ENCODE measurements around the gene ATP1A1. TPM values are rescaled to one million over a fixed set of nuclear protein-coding genes. Genes with fewer than 3 reads are reported as not detected.

ATP1A1 gene
- total and polyA plus RNA-seq, 2 donors, result 66.4 to 146 TPM

DNA sequence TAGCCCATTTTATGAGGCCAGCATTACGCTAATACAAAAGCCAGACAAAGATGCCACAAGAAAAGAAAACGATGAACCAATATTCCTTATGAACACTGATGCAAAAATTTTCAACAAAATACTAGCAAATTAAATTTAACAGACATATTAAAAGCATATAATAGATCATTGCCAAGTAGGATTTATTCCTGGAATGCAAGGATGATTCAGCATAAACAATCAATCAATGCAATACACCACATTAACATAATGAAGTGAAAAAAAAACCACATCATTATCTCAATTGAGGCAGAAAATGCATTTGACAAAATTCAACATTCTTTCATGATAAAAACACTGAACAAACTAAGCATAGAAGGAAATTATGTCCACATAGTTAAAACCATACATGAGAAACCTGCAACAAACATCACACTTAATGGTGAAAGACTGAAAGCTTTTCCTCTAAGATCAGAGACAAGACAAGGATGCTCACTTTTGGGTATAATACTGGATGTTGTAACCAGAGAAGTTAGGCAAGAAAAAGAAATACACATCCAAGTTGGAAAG, 22.9 kb upstream of the ATP1A1 start:
- 96% methylated on average over 2 of the region's 2 CpGs for WGBS
- no peaks in the 10 kb centered on the region for H3K9me3 ChIP-seq (ENCODE audit: control insufficient read depth in 2 of 2, insufficient read depth in 1 of 2, low read length in 1 of 2)
- H3K27me3 ChIP-seq (ENCODE audit: control insufficient read depth in 2 of 2, insufficient read depth in 1 of 2, low read length in 1 of 2), result no peaks in the 10 kb centered on the region
- H3K4me3 ChIP-seq (ENCODE audit: low read length in 2 of 2), result no peak overlapping the region
- no peak for DNase-seq (ENCODE audit: low read depth in 6 of 9, low spot score in 9 of 9)
- peaks cover 7 to 24% of the 10 kb centered on the region in 2 donors for H3K4me1 ChIP-seq (ENCODE audit: control insufficient read depth in 2 of 2, insufficient read depth in 2 of 2, low read length in 2 of 2)
- H3K27ac ChIP-seq (ENCODE audit: low read depth in 1 of 2, low read length in 1 of 2), result no peak overlapping the region
- H3K36me3 ChIP-seq (ENCODE audit: control insufficient read depth in 2 of 2, insufficient read depth in 2 of 2, low read length in 1 of 2), result no peaks in the 10 kb centered on the region

DNA sequence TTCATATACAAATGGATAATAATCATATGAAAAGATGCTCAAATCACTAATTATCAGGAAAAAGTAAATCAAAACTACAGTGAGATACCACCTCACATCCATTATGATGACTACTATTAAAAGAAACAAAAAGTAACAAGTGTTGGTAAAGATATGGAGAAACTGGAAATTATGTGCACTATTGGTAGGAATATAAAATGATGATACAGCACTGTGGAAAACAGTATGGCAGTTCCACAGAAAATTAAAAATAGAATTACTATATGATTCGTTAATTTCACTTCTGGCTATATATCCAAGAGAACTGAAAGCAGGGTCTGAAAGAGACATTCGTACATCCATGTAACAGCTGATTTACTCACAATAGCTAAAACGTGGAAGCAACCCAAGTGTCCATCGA, 21.1 kb upstream of the ATP1A1 start:
- Histone ChIP-seq H3K27ac (ENCODE audit: low read depth in 1 of 2, low read length in 1 of 2) (no peak overlapping the region), H3K9me3 (ENCODE audit: control insufficient read depth in 2 of 2, insufficient read depth in 1 of 2, low read length in 1 of 2) (no peaks in the 10 kb centered on the region), H3K4me1 (ENCODE audit: control insufficient read depth in 2 of 2, insufficient read depth in 2 of 2, low read length in 2 of 2) (peaks cover under 1 to 8% of the 10 kb centered on the region in 2 donors), H3K36me3 (ENCODE audit: control insufficient read depth in 2 of 2, insufficient read depth in 2 of 2, low read length in 1 of 2) (no peaks in the 10 kb centered on the region), H3K4me3 (ENCODE audit: low read length in 2 of 2) (no peak overlapping the region), H3K27me3 (ENCODE audit: control insufficient read depth in 2 of 2, insufficient read depth in 1 of 2, low read length in 1 of 2) (no peaks in the 10 kb centered on the region)
- no peak for DNase-seq (ENCODE audit: low read depth in 6 of 9, low spot score in 9 of 9)
- WGBS, result 93% methylated on average over 4 of the region's 4 CpGs

DNA sequence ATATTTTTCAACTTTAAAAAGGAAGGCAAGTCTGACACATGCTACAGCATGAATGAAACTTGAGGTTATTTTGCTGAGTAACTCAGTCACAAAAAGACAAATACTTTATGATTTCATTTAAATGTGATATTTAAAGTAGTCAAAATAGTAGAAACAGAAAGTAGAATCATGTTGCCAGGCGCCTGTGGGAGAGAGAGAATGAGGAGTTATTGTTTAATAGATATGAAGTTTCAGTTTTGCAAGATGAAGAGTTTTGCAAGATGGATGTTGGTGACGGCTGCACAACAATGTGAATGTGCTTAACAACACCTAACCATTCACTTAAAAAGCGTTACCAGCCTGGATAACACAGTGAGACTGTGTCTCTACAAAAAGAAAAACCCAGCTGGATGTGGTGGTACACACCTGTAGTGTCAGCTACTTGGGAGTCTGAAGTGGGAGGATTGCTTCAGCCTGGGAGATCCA, 20.7 kb upstream of the ATP1A1 start:
- Histone ChIP-seq H3K36me3 (ENCODE audit: control insufficient read depth in 2 of 2, insufficient read depth in 2 of 2, low read length in 1 of 2) (no peaks in the 10 kb centered on the region), H3K27me3 (ENCODE audit: control insufficient read depth in 2 of 2, insufficient read depth in 1 of 2, low read length in 1 of 2) (no peaks in the 10 kb centered on the region), H3K27ac (ENCODE audit: low read depth in 1 of 2, low read length in 1 of 2) (no peak overlapping the region), H3K4me3 (ENCODE audit: low read length in 2 of 2) (no peak overlapping the region), H3K4me1 (ENCODE audit: control insufficient read depth in 2 of 2, insufficient read depth in 2 of 2, low read length in 2 of 2) (peaks cover 0 to 3% of the 10 kb centered on the region in 2 donors), H3K9me3 (ENCODE audit: control insufficient read depth in 2 of 2, insufficient read depth in 1 of 2, low read length in 1 of 2) (no peaks in the 10 kb centered on the region)
- DNase-seq (ENCODE audit: low read depth in 6 of 9, low spot score in 9 of 9), result no peak
- WGBS, result 93% methylated on average over 3 of the region's 3 CpGs

DNA sequence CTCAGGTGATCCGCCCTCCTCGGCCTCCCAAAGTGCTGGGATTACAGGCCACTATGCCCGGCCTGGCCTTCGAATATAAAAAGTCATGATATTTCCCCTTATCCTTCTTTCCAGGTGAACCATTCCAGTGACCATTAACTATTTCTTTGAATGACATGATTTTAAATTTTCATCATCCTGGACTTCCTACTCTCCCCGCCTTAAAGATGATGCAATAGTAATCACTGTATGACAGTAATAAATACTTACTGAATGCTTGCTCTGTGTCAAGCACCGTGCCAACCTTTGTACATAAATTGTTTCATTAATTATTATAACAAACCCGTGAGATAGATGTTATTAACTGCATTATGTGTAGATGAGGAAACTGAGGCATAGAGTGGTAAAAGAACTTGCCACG, 19.9 kb upstream of the ATP1A1 start:
- H3K36me3 ChIP-seq (ENCODE audit: control insufficient read depth in 2 of 2, insufficient read depth in 2 of 2, low read length in 1 of 2), result no peaks in the 10 kb centered on the region
- no peaks in the 10 kb centered on the region for H3K9me3 ChIP-seq (ENCODE audit: control insufficient read depth in 2 of 2, insufficient read depth in 1 of 2, low read length in 1 of 2)
- no peak for DNase-seq (ENCODE audit: low read depth in 6 of 9, low spot score in 9 of 9)
- no peaks in the 10 kb centered on the region for H3K4me1 ChIP-seq (ENCODE audit: control insufficient read depth in 2 of 2, insufficient read depth in 2 of 2, low read length in 2 of 2)
- H3K27me3 ChIP-seq (ENCODE audit: control insufficient read depth in 2 of 2, insufficient read depth in 1 of 2, low read length in 1 of 2), result no peaks in the 10 kb centered on the region
- no peak overlapping the region for H3K27ac ChIP-seq (ENCODE audit: low read depth in 1 of 2, low read length in 1 of 2)
- H3K4me3 ChIP-seq (ENCODE audit: low read length in 2 of 2), result no peak overlapping the region
- 97% methylated on average over 8 of the region's 8 CpGs for WGBS

DNA sequence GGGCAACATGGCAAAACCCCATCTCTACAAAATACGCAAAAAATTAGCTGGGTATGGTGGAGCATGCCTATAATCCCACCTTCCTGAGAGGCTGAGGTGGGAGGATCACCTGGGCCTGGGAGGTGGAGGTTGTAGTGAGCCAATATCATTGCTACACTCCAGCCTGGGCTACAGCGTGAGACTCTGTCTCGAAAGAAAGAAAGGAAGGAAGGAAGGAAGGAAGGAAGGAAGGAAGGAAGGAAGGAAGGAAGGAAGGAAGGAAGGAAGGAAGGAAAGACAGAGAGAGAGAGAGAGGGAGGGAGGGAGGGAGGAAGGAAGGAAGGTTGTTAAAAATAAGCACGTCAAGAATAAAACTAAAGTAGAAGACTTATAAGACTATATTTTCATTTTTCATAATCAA, 17.0 kb upstream of the ATP1A1 start:
- Histone ChIP-seq H3K27ac (ENCODE audit: low read depth in 1 of 2, low read length in 1 of 2) (no peak overlapping the region), H3K27me3 (ENCODE audit: control insufficient read depth in 2 of 2, insufficient read depth in 1 of 2, low read length in 1 of 2) (no peaks in the 10 kb centered on the region), H3K4me3 (ENCODE audit: low read length in 2 of 2) (no peak overlapping the region), H3K36me3 (ENCODE audit: control insufficient read depth in 2 of 2, insufficient read depth in 2 of 2, low read length in 1 of 2) (no peaks in the 10 kb centered on the region), H3K9me3 (ENCODE audit: control insufficient read depth in 2 of 2, insufficient read depth in 1 of 2, low read length in 1 of 2) (no peaks in the 10 kb centered on the region), H3K4me1 (ENCODE audit: control insufficient read depth in 2 of 2, insufficient read depth in 2 of 2, low read length in 2 of 2) (no peaks in the 10 kb centered on the region)
- 74% methylated on average over 4 of the region's 4 CpGs for WGBS
- DNase-seq (ENCODE audit: low read depth in 6 of 9, low spot score in 9 of 9), result no peak

DNA sequence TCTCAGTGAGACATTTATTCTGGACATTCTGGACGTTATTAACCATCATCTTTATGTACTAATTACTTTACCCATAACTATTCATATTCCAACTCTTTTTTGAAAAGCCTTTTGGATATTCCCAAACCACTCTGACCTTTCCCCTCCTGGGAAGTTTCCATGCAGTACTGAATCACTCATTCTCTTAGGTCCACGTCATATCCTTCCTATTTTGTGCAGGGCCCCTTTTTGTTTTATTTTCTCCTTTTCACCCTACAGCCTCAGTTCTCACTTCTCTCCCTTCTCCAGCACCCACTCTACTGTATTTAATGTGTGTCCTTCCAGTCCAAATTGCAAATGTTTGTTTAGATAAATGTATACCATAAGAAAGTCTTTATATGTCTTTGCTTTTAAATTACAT, 16.4 kb upstream of the ATP1A1 start:
- H3K27ac ChIP-seq (ENCODE audit: low read depth in 1 of 2, low read length in 1 of 2), result no peak overlapping the region
- DNase-seq (ENCODE audit: low read depth in 6 of 9, low spot score in 9 of 9), result no peak
- no peaks in the 10 kb centered on the region for H3K4me1 ChIP-seq (ENCODE audit: control insufficient read depth in 2 of 2, insufficient read depth in 2 of 2, low read length in 2 of 2)
- H3K27me3 ChIP-seq (ENCODE audit: control insufficient read depth in 2 of 2, insufficient read depth in 1 of 2, low read length in 1 of 2), result no peaks in the 10 kb centered on the region
- no peaks in the 10 kb centered on the region for H3K9me3 ChIP-seq (ENCODE audit: control insufficient read depth in 2 of 2, insufficient read depth in 1 of 2, low read length in 1 of 2)
- H3K36me3 ChIP-seq (ENCODE audit: control insufficient read depth in 2 of 2, insufficient read depth in 2 of 2, low read length in 1 of 2), result no peaks in the 10 kb centered on the region
- H3K4me3 ChIP-seq (ENCODE audit: low read length in 2 of 2), result no peak overlapping the region
- 92% methylated on average over 2 of the region's 2 CpGs for WGBS

DNA sequence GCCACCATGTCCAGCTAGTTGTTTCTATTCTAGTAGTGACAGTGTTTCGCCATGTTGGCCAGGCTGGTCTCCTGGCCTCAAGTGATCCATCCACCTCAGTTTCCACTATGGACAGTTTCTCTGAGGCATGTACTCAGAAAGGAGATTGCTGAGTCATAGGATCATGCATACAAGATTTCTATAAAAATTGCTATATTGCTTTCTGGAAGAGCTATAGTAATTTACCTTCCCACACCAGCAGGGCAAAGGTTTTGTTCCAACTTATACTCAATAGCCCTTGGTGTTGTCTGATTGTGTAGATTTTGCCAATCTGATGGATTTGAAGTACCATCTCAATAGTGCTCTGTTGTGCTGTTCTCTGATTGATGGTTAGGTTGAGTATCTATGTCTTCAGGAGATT, 15.6 kb upstream of the ATP1A1 start:
- Histone ChIP-seq H3K27ac (ENCODE audit: low read depth in 1 of 2, low read length in 1 of 2) (no peak overlapping the region), H3K27me3 (ENCODE audit: control insufficient read depth in 2 of 2, insufficient read depth in 1 of 2, low read length in 1 of 2) (no peaks in the 10 kb centered on the region), H3K36me3 (ENCODE audit: control insufficient read depth in 2 of 2, insufficient read depth in 2 of 2, low read length in 1 of 2) (no peaks in the 10 kb centered on the region), H3K4me1 (ENCODE audit: control insufficient read depth in 2 of 2, insufficient read depth in 2 of 2, low read length in 2 of 2) (no peaks in the 10 kb centered on the region), H3K4me3 (ENCODE audit: low read length in 2 of 2) (no peak overlapping the region), H3K9me3 (ENCODE audit: control insufficient read depth in 2 of 2, insufficient read depth in 1 of 2, low read length in 1 of 2) (no peaks in the 10 kb centered on the region)
- no peak for DNase-seq (ENCODE audit: low read depth in 6 of 9, low spot score in 9 of 9)
- 100% methylated on average over 1 of the region's 1 CpG for WGBS

DNA sequence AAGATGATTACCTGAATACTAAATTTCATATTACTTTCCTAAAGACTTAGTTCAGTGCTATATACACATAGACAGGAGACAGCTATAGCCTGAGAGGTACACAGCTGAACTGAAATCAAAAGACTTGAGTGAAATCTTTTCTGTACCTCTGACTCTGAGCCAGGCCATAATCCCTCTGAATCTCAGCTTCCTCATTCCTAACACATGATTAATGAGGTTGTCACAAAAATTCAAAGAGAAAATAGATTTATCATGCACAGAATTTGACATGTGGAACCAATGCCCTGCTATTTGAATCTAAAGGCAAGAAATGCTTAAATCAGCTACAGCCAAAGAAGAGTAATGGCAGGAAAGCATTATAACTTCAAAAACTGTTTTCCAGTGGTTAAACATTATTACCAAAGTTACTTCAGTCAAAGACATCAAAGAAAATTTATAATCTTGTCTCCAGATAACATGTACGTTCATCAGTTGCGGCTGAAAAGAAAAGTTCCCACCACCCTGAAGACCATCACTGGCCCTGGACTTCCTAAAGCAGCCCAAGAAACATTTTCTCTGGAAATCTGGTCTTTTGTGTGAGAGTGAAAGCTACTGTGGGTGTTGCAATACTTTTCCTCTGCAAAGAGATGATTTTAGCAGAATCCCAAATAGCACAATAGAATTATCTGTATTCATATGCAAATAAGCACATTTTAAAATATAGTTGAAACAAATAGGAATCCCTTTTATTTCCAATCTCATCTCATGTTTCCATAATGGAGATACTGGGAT, 13.8 kb upstream of the ATP1A1 start:
- Histone ChIP-seq H3K4me1 (ENCODE audit: control insufficient read depth in 2 of 2, insufficient read depth in 2 of 2, low read length in 2 of 2) (no peaks in the 10 kb centered on the region), H3K36me3 (ENCODE audit: control insufficient read depth in 2 of 2, insufficient read depth in 2 of 2, low read length in 1 of 2) (no peaks in the 10 kb centered on the region), H3K9me3 (ENCODE audit: control insufficient read depth in 2 of 2, insufficient read depth in 1 of 2, low read length in 1 of 2) (no peaks in the 10 kb centered on the region), H3K4me3 (ENCODE audit: low read length in 2 of 2) (no peak overlapping the region), H3K27me3 (ENCODE audit: control insufficient read depth in 2 of 2, insufficient read depth in 1 of 2, low read length in 1 of 2) (no peaks in the 10 kb centered on the region), H3K27ac (ENCODE audit: low read depth in 1 of 2, low read length in 1 of 2) (no peak overlapping the region)
- 72% methylated on average over 2 of the region's 2 CpGs for WGBS
- DNase-seq (ENCODE audit: low read depth in 6 of 9, low spot score in 9 of 9), result no peak

DNA sequence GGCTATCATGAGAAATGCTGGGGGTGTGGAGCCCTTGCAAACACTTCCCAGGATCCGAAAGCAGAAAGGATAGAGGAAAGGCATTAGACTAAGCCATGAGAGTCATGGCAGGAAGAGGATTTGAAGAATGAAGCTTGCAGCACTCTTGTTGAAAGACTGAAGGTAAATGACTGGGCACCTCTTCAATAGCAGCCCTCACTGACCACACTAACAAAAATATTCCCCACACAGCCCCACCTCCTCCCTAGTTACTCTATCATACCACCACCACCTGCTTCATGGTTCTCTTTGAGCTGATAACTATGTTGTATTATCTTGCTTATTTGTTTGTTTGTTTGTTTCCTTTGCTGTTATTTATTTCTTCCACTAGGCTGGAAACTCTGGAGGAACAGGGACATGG, 13.2 kb upstream of the ATP1A1 start:
- H3K9me3 ChIP-seq (ENCODE audit: control insufficient read depth in 2 of 2, insufficient read depth in 1 of 2, low read length in 1 of 2), result no peaks in the 10 kb centered on the region
- H3K4me3 ChIP-seq (ENCODE audit: low read length in 2 of 2), result no peak overlapping the region
- no peaks in the 10 kb centered on the region for H3K27me3 ChIP-seq (ENCODE audit: control insufficient read depth in 2 of 2, insufficient read depth in 1 of 2, low read length in 1 of 2)
- H3K4me1 ChIP-seq (ENCODE audit: control insufficient read depth in 2 of 2, insufficient read depth in 2 of 2, low read length in 2 of 2), result no peaks in the 10 kb centered on the region
- 95% methylated on average over 1 of the region's 1 CpG for WGBS
- H3K27ac ChIP-seq (ENCODE audit: low read depth in 1 of 2, low read length in 1 of 2), result no peak overlapping the region
- H3K36me3 ChIP-seq (ENCODE audit: control insufficient read depth in 2 of 2, insufficient read depth in 2 of 2, low read length in 1 of 2), result no peaks in the 10 kb centered on the region
- DNase-seq (ENCODE audit: low read depth in 6 of 9, low spot score in 9 of 9), result no peak
